ENCODE results near the gene CCDC47. TPM values are rescaled to one million over a fixed set of nuclear protein-coding genes. Genes with fewer than 3 reads are reported as not detected.

The CCDC47 gene
- total and polyA plus RNA-seq, 2 experiments from 2014 or later: 38.5 to 61.9 TPM

- H3K4me1 Mint-ChIP-seq: no peaks in the 10 kb centered on the region
Observed at GRCh38 chr17:63751806-63752205, 21.6 kb downstream of the CCDC47 start.

More at GRCh38 chr17:63751806-63752205, 21.6 kb downstream of the CCDC47 start:
- Mint-ChIP-seq H3K4me3 (no peak overlapping the region), H3K9me3 (no peaks in the 10 kb centered on the region), H3K27ac (no peak overlapping the region), H3K36me3 (ENCODE audit: low read depth) (peaks cover 78% of the 10 kb centered on the region), H3K27me3 (ENCODE audit: insufficient read depth, low read depth, poor library complexity) (no peaks in the 10 kb centered on the region)
- no peaks in the 10 kb centered on the region for H3K79me2 ChIP-seq (replicated peaks; ENCODE audit: insufficient read depth)
- no peaks in the 10 kb centered on the region for H3K9me2 ChIP-seq (ENCODE audit: insufficient read depth)
- no peak overlapping the region for H2AFZ ChIP-seq
- H3K4me1 ChIP-seq (ENCODE audit: insufficient read depth): no peaks in the 10 kb centered on the region
- H3K36me3 ChIP-seq (ENCODE audit: insufficient read depth): peaks cover 66% of the 10 kb centered on the region
- no peak overlapping the region for H3K4me3 ChIP-seq
- peaks cover 6% of the 10 kb centered on the region; the same call in 1 of the 2 replicates for H4K20me1 ChIP-seq (replicated peaks; ENCODE audit: insufficient read depth)
- no peak for DNase-seq (ENCODE audit: low spot score)
- no peak overlapping the region for H3K4me2 ChIP-seq
- no peaks in the 10 kb centered on the region for H3K27me3 ChIP-seq (ENCODE audit: insufficient read depth)
- TF ChIP-seq ETS1 (IDR thresholded peaks at IDR 0.05) (no peak), ZNF462 (CRISPR knock-in tag; IDR thresholded peaks at IDR 0.05) (no peak), STAT1 (IDR thresholded peaks at IDR 0.05; ENCODE audit: unreplicated experiment) (no peak), JUNB (IDR thresholded peaks at IDR 0.05; ENCODE audit: unreplicated experiment) (no peak), REST (IDR thresholded peaks at IDR 0.05; ENCODE audit: unreplicated experiment) (no peak), NANOG (IDR thresholded peaks at IDR 0.05; ENCODE audit: borderline replicate concordance) (no peak), CREB1 (CRISPR knock-in tag; IDR thresholded peaks at IDR 0.05; ENCODE audit: low read depth) (no peak), EZH2phosphoT487 (IDR thresholded peaks at IDR 0.05; ENCODE audit: unreplicated experiment) (no peak), EZH2 (IDR thresholded peaks at IDR 0.05; ENCODE audit: low read depth, unreplicated experiment) (no peak), ZNF331 (CRISPR knock-in tag; IDR thresholded peaks at IDR 0.05; ENCODE audit: low read depth) (no peak), CTCF (conservative IDR thresholded peaks at IDR 0.05; ENCODE audit: low read depth in 2 of 2) (no peak), ZNF114 (CRISPR knock-in tag; IDR thresholded peaks at IDR 0.05) (no peak)
- H3K27ac ChIP-seq (ENCODE audit: low read depth): no peak overlapping the region
- H3F3A ChIP-seq (replicated peaks; ENCODE audit: low read depth): peaks cover 9% of the 10 kb centered on the region; the same call in 1 of the 2 replicates
- no peak for ATAC-seq

All from GM23338 (cell line).